ENCODE measurements around the gene GIT1. TPM values are rescaled to one million over a fixed set of nuclear protein-coding genes. Genes with fewer than 3 reads are reported as not detected.

Gene GIT1
- total and polyA plus RNA-seq, 2 experiments from 2014 or later = 15.9 to 60.9 TPM

- no peak for TF ChIP-seq ZNF114 (CRISPR knock-in tag; IDR thresholded peaks at IDR 0.05)
- no peak for TF ChIP-seq CREB1 (CRISPR knock-in tag; IDR thresholded peaks at IDR 0.05; ENCODE audit: low read depth)
- TF ChIP-seq EZH2phosphoT487 (IDR thresholded peaks at IDR 0.05; ENCODE audit: unreplicated experiment) = no peak
- no peak for TF ChIP-seq JUNB (IDR thresholded peaks at IDR 0.05; ENCODE audit: unreplicated experiment)
- no peak for TF ChIP-seq ZNF462 (CRISPR knock-in tag; IDR thresholded peaks at IDR 0.05)
- Histone ChIP-seq H2AFZ (0 out of 2 replicates have a peak overlapping the region, but pooled peaks have one; percentile 14), H3K4me2 (peak overlapping the region; percentile 79), H3K36me3 (ENCODE audit: insufficient read depth) (no peaks in the 10 kb centered on the region), H4K20me1 (replicated peaks; ENCODE audit: insufficient read depth) (peaks cover 8% of the 10 kb centered on the region; the same call in 1 of the 2 replicates), H3K4me1 (ENCODE audit: insufficient read depth) (peaks cover 46% of the 10 kb centered on the region), H3K79me2 (replicated peaks; ENCODE audit: insufficient read depth) (peaks cover 34% of the 10 kb centered on the region), H3K4me3 (peak overlapping the region; percentile 39), H3K9me2 (ENCODE audit: insufficient read depth) (no peaks in the 10 kb centered on the region), H3K27me3 (ENCODE audit: insufficient read depth) (no peaks in the 10 kb centered on the region), H3K27ac (ENCODE audit: low read depth) (no peak overlapping the region), H3F3A (replicated peaks; ENCODE audit: low read depth) (peaks cover 16% of the 10 kb centered on the region)
- H3K4me3 Mint-ChIP-seq = no peak overlapping the region
- H3K4me1 Mint-ChIP-seq = peaks cover 45% of the 10 kb centered on the region
- H3K27me3 Mint-ChIP-seq (ENCODE audit: insufficient read depth, low read depth, poor library complexity) = peaks cover 20% of the 10 kb centered on the region
- H3K9me3 Mint-ChIP-seq = no peaks in the 10 kb centered on the region
- peak; percentile 2 for ATAC-seq
- H3K27ac Mint-ChIP-seq = no peak overlapping the region; the same call in 1 of the 2 replicates
- H3K36me3 Mint-ChIP-seq (ENCODE audit: low read depth) = no peaks in the 10 kb centered on the region
- DNase-seq (ENCODE audit: low spot score) = peak; percentile 30
These were observed 7.4 kb upstream of the GIT1 start for GRCh38 chr17:29596811-29597210.

Data from GM23338 (cell line).